Stimulated activated CD8-positive, alpha-beta memory T cell treated with anti-CD3 and anti-CD28 coated beads, Interleukin-12 subunit alpha, Interleukin-12 subunit beta, amount 100 ng/mL, for 1 hour (primary cell): ENCODE results near the gene FXR2.
"Not testable (repeated sequence)": the region's sequence is repeated elsewhere in the genome, so short reads cannot be mapped to it uniquely, and the experiment has no call there.

Experiments used
- DNase-seq: peaks from one replicate; pipeline ENCODE4 v3.0.0-alpha.2; 2020; ENCODE audit warnings: low read depth

The FXR2 gene

GRCh38 chr17:7627250-7628121 is 12.8 kb upstream of the FXR2 start, which contains the start of gene SAT2:
Gene SAT2, minus strand, starts transcription at chr17:7627821. Its CDS starts 186 bp downstream, at chr17:7627635.
- DNase-seq: peak; percentile 74

- no peak for DNase-seq
Measured at GRCh38 chr17:7626956-7627249, 12.2 kb upstream of the FXR2 start.

GRCh38 chr17:7626307-7626706 is 11.6 kb upstream of the FXR2 start:
- no peak for DNase-seq

GRCh38 chr17:7625749-7626148 is 11.1 kb upstream of the FXR2 start:
- not testable (repeated sequence) for DNase-seq

DNA sequence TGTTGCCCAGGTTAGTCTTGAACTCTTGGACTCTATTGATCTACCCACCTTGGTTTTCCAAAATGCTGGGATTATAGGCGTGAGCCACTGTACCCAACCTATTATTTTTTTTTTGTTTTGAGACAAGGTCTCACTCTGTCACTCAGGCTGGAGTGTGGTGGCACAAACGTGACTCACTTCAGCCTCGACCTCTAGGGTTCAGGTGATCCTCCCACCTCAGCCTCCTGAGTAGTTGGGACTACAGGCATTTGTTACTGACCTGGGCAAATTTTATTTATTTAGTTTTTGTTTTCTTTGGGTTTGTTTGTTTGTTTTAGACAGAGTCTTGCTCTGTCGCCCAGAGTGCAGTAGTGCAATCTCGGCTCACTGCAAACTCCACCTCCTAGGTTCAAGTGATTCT is 9.0 kb upstream of the FXR2 start:
- no peak for DNase-seq

- no peak for DNase-seq
Measured at GRCh38 chr17:7620835-7621234, 6.1 kb upstream of the FXR2 start.

GRCh38 chr17:7618608-7619007 is 3.9 kb upstream of the FXR2 start:
- no peak for DNase-seq

- no peak for DNase-seq
Measured at GRCh38 chr17:7615265-7615747, 609 bp upstream of the FXR2 start.

GRCh38 chr17:7613769-7614424 is 800 bp downstream of the FXR2 start:
- DNase-seq: no peak

DNA sequence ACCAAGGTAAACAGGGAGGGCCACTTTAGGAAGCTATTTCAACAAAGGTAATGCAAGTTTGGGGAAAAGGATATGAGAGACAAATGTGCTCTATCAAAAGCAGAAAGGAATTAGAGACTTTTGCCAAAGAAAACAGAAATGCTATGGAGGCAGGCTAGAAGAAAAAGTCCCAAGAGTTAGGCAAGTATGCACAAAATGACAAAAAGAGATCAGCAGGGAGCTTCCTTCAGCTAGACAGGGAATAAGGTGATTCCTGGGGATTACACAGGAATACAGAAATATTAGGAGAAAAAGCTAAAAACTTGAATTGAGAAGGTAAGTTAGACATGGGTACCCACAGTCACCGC is 2.4 kb downstream of the FXR2 start:
- DNase-seq: no peak

DNA sequence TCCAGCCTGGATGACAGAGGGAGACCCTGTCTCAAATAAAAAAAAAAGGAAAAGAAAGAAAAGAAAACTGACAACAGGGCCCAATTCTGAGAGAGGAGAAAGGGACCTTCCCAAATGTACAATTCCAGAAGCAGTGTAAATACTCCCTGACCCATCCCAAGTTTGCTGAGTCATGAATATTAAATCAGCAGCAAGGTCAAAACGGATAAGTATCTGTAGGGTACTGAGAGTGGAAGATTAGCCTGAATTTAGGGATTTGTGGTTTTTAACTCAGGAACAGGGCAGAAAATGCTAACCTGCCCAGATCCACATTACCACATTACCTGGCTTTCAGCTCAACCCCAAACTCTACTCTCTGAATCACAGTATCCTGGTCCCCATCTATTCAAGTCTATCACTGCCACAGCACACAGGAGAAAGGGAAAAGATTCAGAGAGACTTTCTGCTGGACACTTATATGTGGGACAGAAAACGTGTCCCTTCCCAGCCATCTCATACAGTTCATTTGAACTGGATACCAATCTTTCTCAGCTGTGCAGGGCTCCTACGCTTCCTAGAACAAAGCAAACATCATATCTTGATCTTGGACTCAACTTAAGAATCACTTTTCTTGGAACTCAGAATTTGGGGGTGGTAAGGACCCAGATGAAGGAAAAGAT is 2.9 kb downstream of the FXR2 start:
- no peak for DNase-seq

- DNase-seq: no peak
Measured at GRCh38 chr17:7610641-7611040, 4.1 kb downstream of the FXR2 start.

DNA sequence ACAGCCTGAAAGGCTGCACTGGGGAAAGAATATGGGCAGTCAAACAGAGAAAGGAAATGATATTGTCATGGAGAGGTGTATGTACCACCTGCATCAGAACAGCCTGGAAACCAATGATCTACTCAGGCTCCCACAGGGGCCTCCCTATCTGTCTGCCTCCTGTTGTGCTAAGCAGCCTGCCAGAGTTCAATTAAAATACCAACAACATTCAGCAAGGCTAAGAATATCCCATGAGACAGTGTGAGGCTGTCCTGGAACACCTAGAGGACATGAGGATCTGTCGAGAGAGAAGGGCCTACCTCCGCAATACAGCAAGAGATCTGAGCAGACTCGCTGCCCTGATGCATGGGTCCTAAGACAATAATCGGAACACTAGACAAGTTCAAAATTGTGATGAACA is 8.4 kb downstream of the FXR2 start:
- DNase-seq: no peak

GRCh38 chr17:7597561-7597960 is 17.1 kb downstream of the FXR2 start:
- DNase-seq: not testable (repeated sequence)

- no peak for DNase-seq
Measured at GRCh38 chr17:7593296-7593695, 21.4 kb downstream of the FXR2 start.

DNA sequence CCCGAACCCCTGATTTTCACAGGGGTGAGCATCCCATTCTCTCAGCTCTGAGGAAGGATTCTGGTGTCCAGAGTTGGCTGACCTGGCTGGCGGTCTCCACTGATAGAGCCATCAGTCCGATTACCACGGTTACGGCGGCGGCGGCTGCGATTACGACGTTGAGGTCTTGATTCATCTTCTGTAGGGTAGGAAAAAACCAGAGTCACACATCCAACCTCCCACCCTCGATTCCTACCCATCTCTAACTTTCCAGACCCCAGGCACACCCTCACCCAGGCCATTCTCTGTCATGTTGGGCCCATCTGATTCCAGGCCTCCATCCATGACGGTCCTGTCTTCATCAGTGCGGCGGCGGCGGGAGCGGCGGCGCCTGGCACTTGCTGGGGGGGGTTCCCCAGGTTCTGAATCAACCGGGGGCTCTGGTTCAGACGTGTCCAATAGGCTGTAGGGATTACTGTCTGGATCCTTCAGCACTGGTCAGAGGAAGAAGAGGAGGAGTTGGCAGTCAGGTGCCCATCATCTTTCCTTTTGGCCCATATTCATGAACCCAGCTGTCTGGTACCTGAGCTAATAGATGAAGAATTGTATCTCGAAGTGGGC is 22.2 kb downstream of the FXR2 start:
- no peak for DNase-seq

GRCh38 chr17:7591596-7591995 is 23.1 kb downstream of the FXR2 start:
- no peak for DNase-seq

GRCh38 chr17:7590743-7591142 is 24.0 kb downstream of the FXR2 start:
- DNase-seq: no peak

- no peak for DNase-seq
Measured at GRCh38 chr17:7589891-7590691, 24.6 kb downstream of the FXR2 start, which contains the start of gene SOX15. Gene SOX15, minus strand, starts transcription at chr17:7590094. Its CDS starts 418 bp downstream, at chr17:7589676.

DNA sequence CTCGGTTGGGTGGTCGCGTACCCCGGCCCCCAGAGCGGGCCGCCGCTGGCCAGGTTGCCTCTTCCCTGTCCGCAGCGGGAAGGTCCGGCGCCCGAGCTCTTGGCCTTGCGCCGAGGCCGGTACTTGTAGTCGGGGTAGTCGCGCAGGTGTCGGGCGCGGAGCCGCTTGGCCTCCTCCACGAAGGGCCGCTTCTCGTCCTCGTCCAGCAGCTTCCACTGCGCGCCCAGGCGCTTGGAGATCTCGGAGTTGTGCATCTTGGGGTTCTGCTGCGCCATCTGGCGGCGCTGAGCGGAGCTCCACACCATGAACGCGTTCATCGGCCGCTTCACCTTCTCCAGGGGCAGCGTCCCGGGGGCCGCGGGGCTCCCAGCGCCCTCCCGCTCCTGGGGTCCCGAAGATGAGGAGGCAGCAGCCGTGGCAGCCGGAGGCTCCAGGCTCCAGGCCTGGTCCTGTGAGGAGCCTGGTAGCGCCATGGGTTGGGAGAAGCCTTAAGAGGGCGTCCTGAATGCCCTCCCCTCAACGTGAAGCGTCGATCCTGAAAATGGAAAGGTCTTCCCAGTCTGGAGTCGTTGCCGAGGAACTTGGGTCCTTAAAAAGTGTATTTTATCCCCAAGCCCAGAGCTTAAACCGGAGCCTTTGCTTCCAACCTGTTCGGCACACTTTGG is 25.4 kb downstream of the FXR2 start:
- peak; percentile 46 for DNase-seq

- DNase-seq: no peak
Measured at GRCh38 chr17:7588553-7589203, 26.0 kb downstream of the FXR2 start.
